Neural progenitor cell (in vitro differentiated cells): ENCODE results near the gene MIS18A.

Source experiments
- EZH2 ChIP-seq: fragments of 200-600 bp; sonication (generic); IDR thresholded peaks from 2 replicates; pipeline ENCODE4 v1.6.1; 2017; ENCODE audit warnings: antibody characterized with exemption, mild to moderate bottlenecking, moderate library complexity
- EZH2phosphoT487 ChIP-seq: fragments of 200-600 bp; sonication (generic); IDR thresholded peaks from 2 replicates; pipeline ENCODE4 v1.6.1; 2017; ENCODE audit warnings: antibody characterized with exemption
- TF ChIP-seq, protein P1 (sequence below): fragments of 200-600 bp; sonication (generic); IDR thresholded peaks from 2 replicates; pipeline ENCODE4 v1.5.1; 2017; ENCODE audit warnings: antibody characterized with exemption, mild to moderate bottlenecking

DNA sequence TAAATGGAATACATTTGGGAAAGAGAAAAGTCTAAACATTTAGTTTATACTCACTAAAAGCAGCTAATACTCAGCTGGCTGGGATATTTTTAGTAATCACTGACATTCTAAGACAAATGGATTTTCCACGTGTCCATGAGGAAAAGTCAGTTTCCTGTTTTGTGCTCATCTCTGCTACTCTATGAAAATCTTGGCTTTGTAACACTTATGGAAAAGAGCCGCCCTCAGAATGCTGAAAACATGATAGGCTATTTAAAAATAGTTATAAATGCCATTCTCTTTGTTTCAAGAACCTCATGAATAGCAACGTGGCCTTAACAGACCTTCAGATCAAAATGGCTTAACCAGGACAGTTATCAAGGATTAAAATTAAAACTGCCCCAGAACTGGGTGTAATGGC lies 49.7 kb upstream of the MIS18A start:
- TF ChIP-seq EZH2phosphoT487, result no peak
- TF ChIP-seq, protein P1, sequence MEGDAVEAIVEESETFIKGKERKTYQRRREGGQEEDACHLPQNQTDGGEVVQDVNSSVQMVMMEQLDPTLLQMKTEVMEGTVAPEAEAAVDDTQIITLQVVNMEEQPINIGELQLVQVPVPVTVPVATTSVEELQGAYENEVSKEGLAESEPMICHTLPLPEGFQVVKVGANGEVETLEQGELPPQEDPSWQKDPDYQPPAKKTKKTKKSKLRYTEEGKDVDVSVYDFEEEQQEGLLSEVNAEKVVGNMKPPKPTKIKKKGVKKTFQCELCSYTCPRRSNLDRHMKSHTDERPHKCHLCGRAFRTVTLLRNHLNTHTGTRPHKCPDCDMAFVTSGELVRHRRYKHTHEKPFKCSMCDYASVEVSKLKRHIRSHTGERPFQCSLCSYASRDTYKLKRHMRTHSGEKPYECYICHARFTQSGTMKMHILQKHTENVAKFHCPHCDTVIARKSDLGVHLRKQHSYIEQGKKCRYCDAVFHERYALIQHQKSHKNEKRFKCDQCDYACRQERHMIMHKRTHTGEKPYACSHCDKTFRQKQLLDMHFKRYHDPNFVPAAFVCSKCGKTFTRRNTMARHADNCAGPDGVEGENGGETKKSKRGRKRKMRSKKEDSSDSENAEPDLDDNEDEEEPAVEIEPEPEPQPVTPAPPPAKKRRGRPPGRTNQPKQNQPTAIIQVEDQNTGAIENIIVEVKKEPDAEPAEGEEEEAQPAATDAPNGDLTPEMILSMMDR, result no peak
- no peak for TF ChIP-seq EZH2
